Esophagus muscularis mucosa (tissue), 4 donors: ENCODE results near the gene OR13J1. TPM values are rescaled to one million over a fixed set of nuclear protein-coding genes. Genes with fewer than 3 reads are reported as not detected.

Source experiments
- DNase-seq: peaks from one replicate; pipeline ENCODE4 v3.0.0-alpha.2; 2017; ENCODE audit errors: extremely low spot score
- H3K27ac ChIP-seq, 4 donors: fragments of 200-600 bp; sonication (generic); replicated peaks in 1 of 4; 1 replicate in 3 of 4; 2 replicates in 1 of 4; pipeline ENCODE4 v1.5.1; 2016 to 2019; ENCODE audit warnings: mild to moderate bottlenecking in 1 of 4
- H3K27me3 ChIP-seq, 4 donors: fragments of 200-600 bp; sonication (generic); one replicate each; pipeline versions ENCODE4 v1.5.1 to v1.6.0; 2016 to 2019
- H3K36me3 ChIP-seq, 4 donors: fragments of 200-600 bp; sonication (generic); one replicate each; pipeline ENCODE4 v1.5.1; 2016 to 2019
- H3K4me1 ChIP-seq, 4 donors: fragments of 200-600 bp; sonication (generic); one replicate each; pipeline ENCODE4 v1.5.1; 2016 to 2019
- H3K4me3 ChIP-seq, 4 donors: fragments of 200-600 bp; sonication (generic); 1 replicate in 2 of 4; 2 replicates in 2 of 4; pipeline ENCODE4 v1.5.1; 2016 to 2019; ENCODE audit warnings: mild to moderate bottlenecking in 4 of 4, moderate library complexity in 1 of 4
- H3K9me3 ChIP-seq, 4 donors: fragments of 200-600 bp; sonication (generic); 1 replicate in 3 of 4; 2 replicates in 1 of 4; pipeline ENCODE4 v1.5.1; 2016 to 2019
- CTCF ChIP-seq, 3 experiments: fragments of 200-600 bp in 2 of 3; fragments of 450-650 bp in 1 of 3; sonication (generic) in 2 of 3; IDR thresholded peaks; one replicate each; pipeline ENCODE4 v1.5.1; 2017 to 2019; ENCODE audit warnings: antibody characterized with exemption in 3 of 3, mild to moderate bottlenecking in 2 of 3, moderate library complexity in 1 of 3
- EP300 ChIP-seq: sonication (generic); formaldehyde crosslinking; IDR thresholded peaks from one replicate; pipeline ENCODE4 v1.6.1; 2017; ENCODE audit warnings: antibody characterized with exemption
- POLR2A ChIP-seq: fragments of 450-650 bp; IDR thresholded peaks from one replicate; pipeline ENCODE4 v1.6.1; 2017; ENCODE audit warnings: antibody characterized with exemption, moderate library complexity, mild to moderate bottlenecking, low read depth
- POLR2AphosphoS5 ChIP-seq, 2 donors: sonication (generic); formaldehyde crosslinking; IDR thresholded peaks; one replicate each; pipeline ENCODE4 v1.6.1; 2017; ENCODE audit warnings: antibody characterized with exemption in 2 of 2
- WGBS: methylation state at CpG from one replicate; pipeline ENCODE4 v1.1.5; 2018; 5-methylcytosine and 5-hydroxymethylcytosine counted together
- intact Hi-C: fragments of 100-400 bp; cut with DNase I; formaldehyde crosslinking; loops from one replicate; pipeline ENCODE4 v1.15.1; 2023
- total RNA-seq, 4 donors: library from RNA; depleted of rRNA; stranded (reverse); fragments of >200 nt; gene quantifications; one replicate each; pipeline versions ENCODE4 v1.1.0 to v1.2.1, GENCODE V29; 2016

OR13J1 gene
- total RNA-seq, 4 donors from 2014 or later = not detected

DNA sequence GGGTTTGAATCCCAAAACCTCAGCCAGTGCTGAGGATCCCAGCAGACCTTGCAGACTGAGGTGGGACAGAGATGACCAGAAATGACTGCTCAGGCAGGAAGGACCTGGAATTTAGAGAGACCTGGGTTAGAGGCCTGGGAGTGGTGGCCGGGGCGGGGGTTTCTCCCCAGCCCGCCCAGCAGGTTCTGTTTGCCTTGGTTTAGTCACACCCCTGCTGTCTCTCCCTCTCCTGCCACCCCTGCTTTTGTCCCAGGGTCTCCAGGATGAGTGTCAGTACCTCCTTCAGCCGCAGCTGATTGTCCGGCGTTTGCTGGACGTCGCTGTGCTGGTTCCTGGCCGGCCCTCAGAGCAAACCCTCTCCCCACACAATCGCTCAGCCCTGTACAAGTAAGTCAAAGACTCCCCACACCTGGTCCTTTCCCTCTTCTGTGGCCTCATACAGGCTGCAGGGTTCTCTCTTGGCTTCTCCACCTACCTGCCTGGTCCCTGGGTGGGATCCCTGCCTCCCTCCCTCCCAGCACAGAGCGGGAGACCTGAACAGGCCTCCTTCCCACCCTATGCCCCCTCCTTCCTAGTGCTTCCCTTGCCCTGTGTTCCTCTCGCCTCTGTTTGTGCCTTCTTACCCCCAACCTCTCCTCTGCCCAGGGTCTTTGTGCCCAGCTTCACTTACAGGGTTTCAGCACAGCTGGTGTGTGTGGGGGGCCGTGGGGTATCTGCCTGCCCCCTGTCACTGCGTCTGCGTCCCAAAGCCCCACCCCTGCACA, 29.1 kb downstream of the OR13J1 start:
- TF ChIP-seq EP300 = no peak
- WGBS = 90% methylated on average over 15 of the region's 15 CpGs
- H3K4me1 ChIP-seq = peaks cover 18 to 37% (median 35%) of the 10 kb centered on the region in 4 donors
- intact Hi-C loops = no loop called here
- DNase-seq = no peak
- H3K9me3 ChIP-seq = no peaks in the 10 kb centered on the region
- H3K27me3 ChIP-seq = no peaks in the 10 kb centered on the region
- no peak overlapping the region for H3K4me3 ChIP-seq
- peaks cover 0 to 15% (median 6%) of the 10 kb centered on the region in 4 donors for H3K36me3 ChIP-seq
- no peak overlapping the region for H3K27ac ChIP-seq

DNA sequence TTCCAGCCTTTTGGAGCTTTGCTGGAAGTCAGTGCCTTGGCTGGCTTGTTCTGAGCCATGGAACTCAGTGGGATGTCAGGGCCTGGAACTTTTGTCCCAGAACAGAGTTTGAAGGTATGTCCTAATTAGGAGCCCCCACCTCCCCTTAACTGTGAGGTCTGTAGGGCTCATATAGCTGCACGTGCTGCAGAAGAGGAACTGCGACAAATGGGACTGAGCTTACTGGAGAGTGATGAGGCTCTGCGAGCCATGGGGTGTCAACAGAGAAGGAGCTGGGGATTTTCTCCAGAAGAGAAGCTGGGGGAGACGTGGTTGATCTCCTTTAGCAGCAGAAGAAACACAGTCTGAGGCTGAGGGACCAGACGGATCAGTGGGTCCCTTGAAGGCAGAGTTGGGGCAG, 30.3 kb downstream of the OR13J1 start:
- no peaks in the 10 kb centered on the region for H3K27me3 ChIP-seq
- no peaks in the 10 kb centered on the region for H3K9me3 ChIP-seq
- H3K4me1 ChIP-seq = peaks cover 7 to 26% (median 24%) of the 10 kb centered on the region in 4 donors
- no peak overlapping the region for H3K27ac ChIP-seq
- H3K4me3 ChIP-seq = no peak overlapping the region
- peaks cover 0 to 26% (median 9%) of the 10 kb centered on the region in 4 donors for H3K36me3 ChIP-seq
- no peak for DNase-seq
- no peak for TF ChIP-seq EP300
- TF ChIP-seq CTCF (IDR thresholded peaks at IDR 0.05) = no peak
- no peak for TF ChIP-seq POLR2AphosphoS5 (IDR thresholded peaks at IDR 0.05)
- no peak for TF ChIP-seq POLR2A
- intact Hi-C loops = no loop called here
- 86% methylated on average over 5 of the region's 5 CpGs for WGBS

DNA sequence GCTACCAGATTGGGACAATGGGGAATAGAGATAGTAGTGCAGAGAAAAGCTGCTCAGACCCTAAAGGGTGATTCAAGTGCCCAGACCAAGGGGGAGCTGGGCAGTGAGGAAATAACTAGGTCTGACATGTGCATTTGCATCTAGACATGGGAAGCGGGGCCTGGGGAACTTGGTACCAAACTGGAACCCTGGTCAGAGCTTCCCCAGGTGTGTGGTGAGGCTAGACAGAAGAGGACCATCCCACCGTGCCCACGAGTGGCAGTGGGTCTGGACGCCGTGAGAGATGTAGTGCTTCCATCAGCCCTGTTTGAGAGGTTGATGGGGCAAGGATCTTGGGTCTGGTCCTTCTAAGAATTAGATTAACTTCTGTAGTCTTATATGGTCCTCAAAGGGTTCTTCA, 33.6 kb downstream of the OR13J1 start:
- H3K9me3 ChIP-seq = no peaks in the 10 kb centered on the region
- DNase-seq = no peak
- H3K27ac ChIP-seq = no peak overlapping the region
- intact Hi-C loops = no loop called here
- H3K27me3 ChIP-seq = no peaks in the 10 kb centered on the region
- H3K4me3 ChIP-seq = no peak overlapping the region
- WGBS = 100% methylated on average over 5 of the region's 5 CpGs
- H3K36me3 ChIP-seq = peaks cover 0 to 26% (median 6%) of the 10 kb centered on the region in 4 donors
- TF ChIP-seq POLR2A = no peak
- no peak for TF ChIP-seq CTCF (IDR thresholded peaks at IDR 0.05)
- TF ChIP-seq EP300 = no peak
- no peak for TF ChIP-seq POLR2AphosphoS5 (IDR thresholded peaks at IDR 0.05)
- peaks cover 14 to 26% (median 21%) of the 10 kb centered on the region in 4 donors for H3K4me1 ChIP-seq

- H3K27me3 ChIP-seq = no peaks in the 10 kb centered on the region
- no peaks in the 10 kb centered on the region for H3K9me3 ChIP-seq
- no peak overlapping the region for H3K4me3 ChIP-seq
- DNase-seq = no peak
- H3K27ac ChIP-seq = no peak overlapping the region
- peaks cover 0 to 19% (median 3%) of the 10 kb centered on the region in 4 donors for H3K36me3 ChIP-seq
- intact Hi-C loops = no loop called here
- TF ChIP-seq CTCF (IDR thresholded peaks at IDR 0.05) (no peak), POLR2A (no peak), POLR2AphosphoS5 (IDR thresholded peaks at IDR 0.05) (no peak), EP300 (no peak)
- peaks cover 19 to 35% (median 29%) of the 10 kb centered on the region in 4 donors for H3K4me1 ChIP-seq
- 89% methylated on average over 2 of the region's 2 CpGs for WGBS
Measured at GRCh38 chr9:35835766-35836165, 34.4 kb downstream of the OR13J1 start.

DNA sequence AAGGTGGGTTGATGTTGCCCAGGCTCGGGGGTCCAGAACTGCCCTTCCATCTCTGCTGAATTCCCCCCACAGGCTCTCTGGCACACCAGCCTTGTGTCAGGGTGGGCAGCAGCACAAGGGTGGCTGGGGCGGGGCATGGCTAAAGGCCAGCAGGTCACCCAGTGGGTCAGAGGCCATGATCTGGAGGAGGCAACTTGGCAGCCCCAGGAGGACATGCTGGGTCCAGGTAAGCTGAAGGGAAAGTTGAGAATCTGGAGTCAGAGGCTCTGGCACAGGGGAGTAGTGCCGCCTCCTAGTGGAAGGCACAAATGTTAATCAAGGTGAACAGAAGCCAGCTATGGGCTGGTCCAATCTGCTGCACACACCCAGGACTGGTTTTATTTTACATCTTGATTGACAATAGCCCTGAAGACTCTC, 35.0 kb downstream of the OR13J1 start:
- 100% methylated on average over 2 of the region's 3 CpGs for WGBS
- Histone ChIP-seq H3K4me3 (no peak overlapping the region), H3K4me1 (peaks cover 24 to 40% (median 34%) of the 10 kb centered on the region in 4 donors), H3K27me3 (no peaks in the 10 kb centered on the region), H3K9me3 (no peaks in the 10 kb centered on the region), H3K36me3 (peaks cover 0 to 19% (median 3%) of the 10 kb centered on the region in 4 donors), H3K27ac (no peak overlapping the region)
- TF ChIP-seq POLR2AphosphoS5 (IDR thresholded peaks at IDR 0.05) (no peak), EP300 (no peak), POLR2A (no peak), CTCF (IDR thresholded peaks at IDR 0.05) (no peak)
- no peak for DNase-seq
- intact Hi-C loops = no loop called here
